HepG2 (cell line): ENCODE measurements around the gene CNIH3. TPM values are rescaled to one million over a fixed set of nuclear protein-coding genes. Genes with fewer than 3 reads are reported as not detected.

Experiments used
- ATAC-seq: fragments of 200-7000 bp; cut with Tn5 transposase; 3 replicates; pipeline ENCODE4 v1.9.1; 2020; ENCODE audit warnings: mild to moderate bottlenecking, moderate library complexity
- BruUV-seq: library from RNA; stranded (reverse); fragments of 400-500 nt; replicated peaks from 2 replicates; lab custom pipeline; 2021; lab: Mats Ljungman, UMichigan
- CTCF ChIA-PET: fragments of 300-600 bp; formaldehyde crosslinking; extraction: SDS; loops from one replicate; lab custom pipeline; 2021; ENCODE audit warnings: low total read pairs, inconsistent platforms, low intra/inter-chr PET ratio; lab: Yijun Ruan, JAX
- POLR2A ChIA-PET: fragments of 350-600 bp; sonication (Branson Sonifier 250); formaldehyde crosslinking; loops from one replicate; lab custom pipeline; 2020; ENCODE audit warnings: antibody characterized with exemption, inconsistent platforms; lab: Yijun Ruan, JAX
- DNase-seq: peaks from one replicate; pipeline ENCODE4 v3.0.0-alpha.2; 2015; ENCODE audit warnings: low spot score
- FAIRE-seq: peaks from 3 replicates; lab custom pipeline; 2011; peaks lifted over from hg19 to GRCh38; lab: Jason Lieb, UNC
- H2AFZ ChIP-seq: one replicate; pipeline ENCODE4 v1.6.1; 2011; ENCODE audit warnings: low read length, inconsistent platforms
- H3K27ac ChIP-seq: fragments of 300-600 bp; 3 replicates; pipeline ENCODE4 v1.8.0; 2011; ENCODE audit warnings: mixed run types, mild to moderate bottlenecking, mixed read lengths, low read length, inconsistent platforms; ENCODE audit not compliant: insufficient read depth; ENCODE audit errors: extremely low read length
- H3K27me3 ChIP-seq, 2 experiments: fragments of 200-600 bp in 1 of 2; 2 replicates in 1 of 2; 3 replicates in 1 of 2; pipeline versions ENCODE4 v1.6.0 to v1.8.0; 2011; ENCODE audit warnings: low read length in 2 of 2, mild to moderate bottlenecking in 2 of 2, moderate library complexity in 2 of 2, inconsistent platforms in 1 of 2; ENCODE audit not compliant: insufficient read depth in 2 of 2, control insufficient read depth in 1 of 2
- H3K36me3 ChIP-seq, 2 experiments: fragments of 200-600 bp in 1 of 2; replicated peaks in 1 of 2; 2 replicates in 1 of 2; 3 replicates in 1 of 2; pipeline versions ENCODE4 v1.5.1 to v1.8.0; 2011; ENCODE audit warnings: low read length in 2 of 2, inconsistent platforms in 1 of 2; ENCODE audit not compliant: insufficient read depth in 2 of 2, control insufficient read depth in 1 of 2
- H3K4me1 ChIP-seq: 2 replicates; pipeline ENCODE4 v1.5.1; 2012; ENCODE audit warnings: low read length, inconsistent platforms; ENCODE audit not compliant: insufficient read depth
- H3K4me2 ChIP-seq: 2 replicates; pipeline ENCODE4 v1.6.0; 2011; ENCODE audit warnings: low read depth, low read length, inconsistent platforms
- H3K4me3 ChIP-seq, 3 experiments: fragments of 200-600 bp in 1 of 3; sonication (generic), shearing (Covaris generic) in 1 of 3; replicated peaks in 1 of 3; 2 replicates each; pipeline ENCODE4 v1.5.1; 2011 to 2016; ENCODE audit warnings: low read length in 3 of 3, inconsistent platforms in 2 of 3, low read depth in 2 of 3, mild to moderate bottlenecking in 2 of 3, control low read depth in 1 of 3, mixed read lengths in 1 of 3; ENCODE audit not compliant: insufficient read depth in 1 of 3
- H3K79me2 ChIP-seq: one replicate; pipeline ENCODE4 v1.6.1; 2011; ENCODE audit warnings: low read length, inconsistent platforms; ENCODE audit not compliant: insufficient read depth
- H3K9ac ChIP-seq: 2 replicates; pipeline ENCODE4 v1.6.0; 2011; ENCODE audit warnings: mild to moderate bottlenecking, low read depth, low read length, inconsistent platforms; ENCODE audit not compliant: insufficient read depth
- H3K9me3 ChIP-seq: 2 replicates; pipeline ENCODE4 v1.5.1; 2012; ENCODE audit warnings: mild to moderate bottlenecking, low read length
- H4K20me1 ChIP-seq: 2 replicates; pipeline ENCODE4 v1.6.0; 2011; ENCODE audit warnings: inconsistent platforms, mild to moderate bottlenecking, low read length, moderate library complexity; ENCODE audit not compliant: insufficient read depth
- GLMP ChIP-seq: sonication (generic); formaldehyde crosslinking; IDR thresholded peaks from 2 replicates; pipeline ENCODE4 v1.9.0; 2021; ENCODE audit warnings: missing genetic modification reagents, mild to moderate bottlenecking, borderline replicate concordance
- GMEB1 ChIP-seq: sonication (generic); formaldehyde crosslinking; IDR thresholded peaks from 2 replicates; pipeline ENCODE4 v1.5.1; 2020; ENCODE audit warnings: missing genetic modification reagents, mild to moderate bottlenecking, borderline replicate concordance
- GTF2F1 ChIP-seq: fragments of 150-350 bp; IDR thresholded peaks from 2 replicates; pipeline ENCODE4 v1.6.1; 2014; ENCODE audit warnings: low read length
- HNRNPLL ChIP-seq: fragments of 200-400 bp; formaldehyde crosslinking; IDR thresholded peaks from 2 replicates; pipeline ENCODE4 v1.6.1; 2017; ENCODE audit warnings: mild to moderate bottlenecking, low read depth, low read length; ENCODE audit not compliant: poor library complexity, severe bottlenecking
- POLR2A ChIP-seq, 2 experiments: IDR thresholded peaks; 2 replicates each; pipeline ENCODE4 v1.6.1; 2011; ENCODE audit warnings: low read depth in 2 of 2, low read length in 2 of 2, mild to moderate bottlenecking in 1 of 2, moderate library complexity in 1 of 2; ENCODE audit not compliant: insufficient read depth in 1 of 2
- POLR2G ChIP-seq: fragments of 200-400 bp; formaldehyde crosslinking; IDR thresholded peaks from 2 replicates; pipeline ENCODE4 v1.6.1; 2018; ENCODE audit warnings: mild to moderate bottlenecking, low read depth, low read length, moderate library complexity
- RNF219 ChIP-seq: sonication (generic); formaldehyde crosslinking; IDR thresholded peaks from 2 replicates; pipeline ENCODE4 v1.5.0; 2020; ENCODE audit warnings: mild to moderate bottlenecking, missing genetic modification reagents
- YY1 ChIP-seq: IDR thresholded peaks from 2 replicates; pipeline ENCODE4 v1.6.1; 2011; ENCODE audit warnings: low read length, low read depth, moderate library complexity, mild to moderate bottlenecking; ENCODE audit not compliant: insufficient read depth, insufficient replicate concordance
- ZNF160 ChIP-seq: sonication (generic); formaldehyde crosslinking; IDR thresholded peaks from 2 replicates; pipeline ENCODE4 v1.8.0; 2022; ENCODE audit warnings: mild to moderate bottlenecking, inconsistent platforms, missing genetic modification reagents
- ZNF18 ChIP-seq: sonication (generic); formaldehyde crosslinking; IDR thresholded peaks from 2 replicates; pipeline ENCODE4 v1.8.0; 2022; ENCODE audit warnings: mild to moderate bottlenecking, missing genetic modification reagents; ENCODE audit not compliant: insufficient replicate concordance
- ZNF552 ChIP-seq: sonication (generic); formaldehyde crosslinking; IDR thresholded peaks from 2 replicates; pipeline ENCODE4 v1.9.0; 2022; ENCODE audit warnings: missing genetic modification reagents, mild to moderate bottlenecking, borderline replicate concordance
- ZNF674 ChIP-seq: sonication (generic); formaldehyde crosslinking; IDR thresholded peaks from 2 replicates; pipeline ENCODE4 v1.5.0; 2020; ENCODE audit warnings: low read depth, mild to moderate bottlenecking, missing genetic modification reagents
- ZNF781 ChIP-seq: sonication (generic); formaldehyde crosslinking; IDR thresholded peaks from 2 replicates; pipeline ENCODE4 v1.5.1; 2020; ENCODE audit warnings: borderline replicate concordance, mild to moderate bottlenecking, missing genetic modification reagents; ENCODE audit errors: not compliant biosample characterization
- WGBS: methylation state at CpG from one replicate; pipeline ENCODE4 v1.1.6; 2017; ENCODE audit warnings: low lambda C conversion rate; 5-methylcytosine and 5-hydroxymethylcytosine counted together
- in situ Hi-C: cut with HindIII; loops from 2 replicates; pipeline ENCODE4 v1.10.0; 2017; ENCODE audit warnings: low pct_unique_long_range_greater_than_20kb; ENCODE audit not compliant: extremely low pct_ligation_motif_present
- intact Hi-C: fragments of 100-400 bp; cut with micrococcal nuclease; formaldehyde crosslinking; loops from one replicate; pipeline ENCODE4 v1.10.0; 2022; ENCODE audit not compliant: unreplicated experiment
- polyA plus RNA-seq, 8 experiments: library from polyadenylated mRNA; depleted of rRNA in 3 of 8; stranded (reverse) in 7 of 8; unstranded in 1 of 8; fragments of >200 nt; fragmentation: Illumina TruSeq in 4 of 8; extraction: Trizol in 4 of 8; gene quantifications; 2 replicates each; pipeline versions ENCODE4 v1.2.1 to v1.2.3, GENCODE V29; 2011 to 2016; ENCODE audit warnings: low read depth in 4 of 8, missing spikeins in 1 of 8, mixed read lengths in 1 of 8; ENCODE audit not compliant: insufficient read depth in 1 of 8
- total RNA-seq, 5 experiments: library from RNA; depleted of rRNA; stranded (reverse); fragments of >200 nt; fragmentation: Illumina TruSeq; extraction: Trizol; gene quantifications; 2 replicates each; pipeline ENCODE4 v1.2.3, GENCODE V29; 2016; ENCODE audit warnings: low read depth in 1 of 5

Gene CNIH3
- total and polyA plus RNA-seq, 2 of the 13 experiments (the other 11 are each of a cell fraction or from before 2014, with no cell fraction given) = 0.36 to 1.1 TPM

DNA sequence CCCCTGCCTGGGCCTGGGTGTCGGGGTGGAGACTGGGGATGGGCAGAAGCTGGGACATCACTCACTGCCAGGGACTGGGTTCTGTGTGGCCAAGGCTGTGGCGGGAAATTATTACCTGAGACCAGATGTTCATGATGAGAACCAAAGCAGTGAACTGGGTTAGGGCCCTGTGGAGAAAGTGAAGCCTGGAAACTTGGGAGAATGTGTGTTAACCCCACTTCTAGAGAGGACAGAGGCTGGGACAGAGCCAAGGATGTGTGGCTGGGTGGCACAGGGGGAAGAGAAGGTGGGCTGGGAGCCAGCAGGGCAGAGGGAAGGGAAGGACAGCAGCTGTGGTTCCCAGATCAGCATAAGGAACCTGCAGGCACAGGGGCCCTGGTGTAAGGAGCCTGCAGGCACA lies 31.3 kb downstream of the CNIH3 start:
- Histone ChIP-seq H3K36me3 (no peaks in the 10 kb centered on the region), H3K4me2 (no peak overlapping the region), H3K27ac (no peak overlapping the region), H3K4me3 (no peak overlapping the region), H4K20me1 (no peaks in the 10 kb centered on the region), H3K9ac (no peak overlapping the region), H3K9me3 (no peaks in the 10 kb centered on the region), H3K79me2 (no peaks in the 10 kb centered on the region), H3K27me3 (0 out of 5 replicates have a peak, but pooled peaks cover 0 to 1% of the 10 kb centered on the region in 2 experiments), H3K4me1 (no peaks in the 10 kb centered on the region), H2AFZ (no peak overlapping the region)
- ChIA-PET POLR2A (no interaction called here), CTCF (no interaction called here)
- BruUV-seq = no TSS peak
- intact Hi-C loops = no loop called here
- no peak for TF ChIP-seq GTF2F1
- TF ChIP-seq ZNF674 (CRISPR knock-in tag) = no peak
- TF ChIP-seq YY1 = no peak
- no peak for TF ChIP-seq GMEB1 (CRISPR knock-in tag)
- no peak for TF ChIP-seq HNRNPLL
- TF ChIP-seq POLR2G = no peak
- no peak for TF ChIP-seq ZNF18
- no peak for TF ChIP-seq ZNF781 (CRISPR knock-in tag)
- TF ChIP-seq GLMP (CRISPR knock-in tag) = no peak
- no peak for TF ChIP-seq ZNF552 (CRISPR knock-in tag)
- no peak for TF ChIP-seq RNF219 (CRISPR knock-in tag)
- no peak for TF ChIP-seq ZNF160
- no peak for TF ChIP-seq POLR2A (IDR thresholded peaks at IDR 0.05; ENCODE audit: insufficient read depth in 1 of 2, low read depth in 2 of 2, low read length in 2 of 2)
- in situ Hi-C loops = loop anchor here (10.0 kb wide), 1 partner anchor 277 kb away; the partner anchor contains the start of gene DNAH14
- no peak for DNase-seq
- no peak for ATAC-seq
- FAIRE-seq = no peak
- 16% methylated on average over 2 of the region's 2 CpGs for WGBS
